RWPE2 (cell line): ENCODE results near the gene COL28A1.
A peak's percentile ranks its signal among the peaks of the same experiment; 100 is the strongest.

Experiments
- ATAC-seq: fragments of 200-7000 bp; cut with Tn5 transposase; 3 replicates; pipeline ENCODE4 v1.9.1; 2021; ENCODE audit warnings: low read depth
- DNase-seq: peaks from one replicate; pipeline ENCODE4 v3.0.0-alpha.2; 2020; ENCODE audit warnings: low spot score
- H3K27ac ChIP-seq: fragments of 450-650 bp; 2 replicates; pipeline ENCODE4 v1.5.1; 2017; ENCODE audit warnings: mild to moderate bottlenecking; ENCODE audit not compliant: poor library complexity, severe bottlenecking
- H3K27me3 ChIP-seq: fragments of 250-450 bp; sonication (Bioruptor Pico); 2 replicates; pipeline ENCODE4 v1.5.1; 2021; ENCODE audit warnings: mild to moderate bottlenecking, moderate library complexity; ENCODE audit not compliant: insufficient read depth, poor library complexity, severe bottlenecking
- H3K36me3 ChIP-seq: fragments of 250-450 bp; sonication (Bioruptor Pico); 2 replicates; pipeline ENCODE4 v1.5.1; 2020; ENCODE audit warnings: low read depth, mild to moderate bottlenecking, moderate library complexity
- H3K4me1 ChIP-seq: fragments of 250-450 bp; sonication (Bioruptor Pico); 2 replicates; pipeline ENCODE4 v1.5.1; 2021; ENCODE audit warnings: mild to moderate bottlenecking, moderate library complexity; ENCODE audit not compliant: insufficient read depth, poor library complexity, severe bottlenecking
- H3K4me3 ChIP-seq: fragments of 250-450 bp; sonication (Bioruptor Pico); 2 replicates; pipeline ENCODE4 v1.5.1; 2021; ENCODE audit warnings: mild to moderate bottlenecking, moderate library complexity; ENCODE audit not compliant: severe bottlenecking
- H3K9me3 ChIP-seq: fragments of 250-450 bp; sonication (Bioruptor Pico); 2 replicates; pipeline ENCODE4 v1.5.1; 2021; ENCODE audit warnings: mild to moderate bottlenecking, moderate library complexity; ENCODE audit not compliant: severe bottlenecking
- CTCF ChIP-seq: fragments of 450-650 bp; IDR thresholded peaks from one replicate; pipeline ENCODE4 v1.5.1; 2017; ENCODE audit warnings: mild to moderate bottlenecking, moderate library complexity; ENCODE audit not compliant: poor library complexity, severe bottlenecking

The COL28A1 gene

GRCh38 chr7:7496311-7496710 is 39.4 kb downstream of the COL28A1 start:
- no peak for ATAC-seq
- no peak overlapping the region for H3K27ac ChIP-seq
- H3K9me3 ChIP-seq = no peaks in the 10 kb centered on the region
- no peak for DNase-seq
- TF ChIP-seq CTCF = no peak
- H3K27me3 ChIP-seq = no peaks in the 10 kb centered on the region
- no peaks in the 10 kb centered on the region for H3K36me3 ChIP-seq
- peaks cover 18% of the 10 kb centered on the region for H3K4me1 ChIP-seq
- H3K4me3 ChIP-seq = no peak overlapping the region

GRCh38 chr7:7495171-7495570 is 40.5 kb downstream of the COL28A1 start:
- Histone ChIP-seq H3K27ac (no peak overlapping the region), H3K9me3 (no peaks in the 10 kb centered on the region), H3K4me1 (peaks cover 18% of the 10 kb centered on the region), H3K27me3 (no peaks in the 10 kb centered on the region), H3K4me3 (no peak overlapping the region), H3K36me3 (no peaks in the 10 kb centered on the region)
- no peak for ATAC-seq
- TF ChIP-seq CTCF = no peak
- no peak for DNase-seq

GRCh38 chr7:7491044-7491443 is 44.6 kb downstream of the COL28A1 start:
- no peak for ATAC-seq
- H3K9me3 ChIP-seq = no peaks in the 10 kb centered on the region
- DNase-seq = no peak
- no peaks in the 10 kb centered on the region for H3K36me3 ChIP-seq
- peaks cover 18% of the 10 kb centered on the region for H3K4me1 ChIP-seq
- H3K27ac ChIP-seq = peak overlapping the region; percentile 67
- no peak for TF ChIP-seq CTCF
- no peaks in the 10 kb centered on the region for H3K27me3 ChIP-seq
- no peak overlapping the region for H3K4me3 ChIP-seq

- Histone ChIP-seq H3K27me3 (no peaks in the 10 kb centered on the region), H3K27ac (peak overlapping the region; percentile 19), H3K36me3 (no peaks in the 10 kb centered on the region), H3K4me3 (no peak overlapping the region), H3K9me3 (no peaks in the 10 kb centered on the region), H3K4me1 (peaks cover 18% of the 10 kb centered on the region)
- TF ChIP-seq CTCF = no peak
- no peak for ATAC-seq
- no peak for DNase-seq
These were observed 45.7 kb downstream of the COL28A1 start for GRCh38 chr7:7490003-7490402.

GRCh38 chr7:7489546-7489945 is 46.1 kb downstream of the COL28A1 start:
- Histone ChIP-seq H3K4me1 (peaks cover 18% of the 10 kb centered on the region), H3K36me3 (no peaks in the 10 kb centered on the region), H3K4me3 (no peak overlapping the region), H3K27me3 (no peaks in the 10 kb centered on the region), H3K27ac (peak overlapping the region; percentile 19), H3K9me3 (no peaks in the 10 kb centered on the region)
- ATAC-seq = no peak
- TF ChIP-seq CTCF = no peak
- no peak for DNase-seq
